BJ (cell line): Measurements from ENCODE around the gene ACRBP. TPM values are rescaled to one million over a fixed set of nuclear protein-coding genes. Genes with fewer than 3 reads are reported as not detected.

Experiments
- CTCF ChIA-PET: fragments of 350-600 bp; formaldehyde crosslinking; extraction: SDS; loops from one replicate; lab custom pipeline; 2021; ENCODE audit warnings: antibody characterized with exemption, inconsistent platforms; lab: Yijun Ruan, JAX
- POLR2A ChIA-PET: fragments of 300-600 bp; sonication (Branson Sonifier 250); formaldehyde crosslinking; extraction: SDS; loops from one replicate; lab custom pipeline; 2021; ENCODE audit warnings: antibody characterized with exemption; lab: Charles Lee
- DNase-seq: peaks from one replicate; pipeline ENCODE4 v3.0.0-alpha.2; 2011; ENCODE audit warnings: low read depth
- H3K27me3 ChIP-seq: 2 replicates; pipeline ENCODE4 v1.6.0; 2011; ENCODE audit warnings: low read length; ENCODE audit not compliant: control insufficient read depth, insufficient read depth
- H3K36me3 ChIP-seq: 2 replicates; pipeline ENCODE4 v1.5.1; 2011; ENCODE audit warnings: low read length; ENCODE audit not compliant: control insufficient read depth, insufficient read depth
- H3K4me3 ChIP-seq: 2 replicates; pipeline ENCODE4 v1.5.1; 2011; ENCODE audit warnings: low read depth, mild to moderate bottlenecking, control low read depth, low read length
- CTCF ChIP-seq: IDR thresholded peaks from 2 replicates; pipeline ENCODE4 v1.5.1; 2011; ENCODE audit warnings: low read depth, mild to moderate bottlenecking, control low read depth, inconsistent platforms, low read length, moderate library complexity; ENCODE audit not compliant: insufficient read depth
- polyA plus RNA-seq: library from polyadenylated mRNA; depleted of rRNA; stranded (reverse); fragments of >200 nt; gene quantifications from 2 replicates; pipeline ENCODE4 v1.2.3, GENCODE V29; 2011

Gene ACRBP
- polyA plus RNA-seq, 1 experiment: 0.40 TPM

- POLR2A ChIA-PET: no interaction called here
- no peak for TF ChIP-seq CTCF
These were observed 3.6 kb upstream of the ACRBP start for GRCh38 chr12:6650832-6651231.

GRCh38 chr12:6646276-6647082, 753 bp downstream of the ACRBP start:
- CTCF ChIA-PET: interaction anchor here (1.3 to 2.4 kb wide), 2 partner anchors 25 to 40 kb away, joined by 3 to 4 read pairs; no protein-coding TSS in a partner anchor
- Histone ChIP-seq H3K27me3 (no peaks in the 10 kb centered on the region), H3K36me3 (peaks cover 11% of the 10 kb centered on the region), H3K4me3 (no peak overlapping the region)
- no peak for DNase-seq
- no peak for TF ChIP-seq CTCF
- POLR2A ChIA-PET: no interaction called here

More at GRCh38 chr12:6650832-6651231, 3.6 kb upstream of the ACRBP start:
- no peak for DNase-seq
- H3K27me3 ChIP-seq: no peaks in the 10 kb centered on the region
- CTCF ChIA-PET: no interaction called here
- H3K36me3 ChIP-seq: peaks cover 30% of the 10 kb centered on the region
- no peak overlapping the region for H3K4me3 ChIP-seq

GRCh38 chr12:6644903-6645302, 2.3 kb downstream of the ACRBP start:
- 0 out of 2 replicates have a peak, but pooled peaks have one; percentile 3 for TF ChIP-seq CTCF
- POLR2A ChIA-PET: no interaction called here
- no peak for DNase-seq
- CTCF ChIA-PET: interaction anchor here (1.1 to 2.4 kb wide), 3 partner anchors 24 to 87 kb away, joined by 3 to 4 read pairs (median 3); partner anchors contain the start of gene NOP2
- peaks cover 3% of the 10 kb centered on the region for H3K27me3 ChIP-seq
- H3K4me3 ChIP-seq: no peak overlapping the region
- peaks cover 5% of the 10 kb centered on the region; the same call in 1 of the 2 replicates for H3K36me3 ChIP-seq

- POLR2A ChIA-PET: interaction anchor here (0.6 kb wide), 1 partner anchor 106 kb away, joined by 9 read pairs; no protein-coding TSS in a partner anchor
- DNase-seq: no peak
- H3K36me3 ChIP-seq: peaks cover 5% of the 10 kb centered on the region; the same call in 1 of the 2 replicates
- no peak overlapping the region for H3K4me3 ChIP-seq
- CTCF ChIA-PET: interaction anchor here (0.7 to 2.4 kb wide), 5 partner anchors 13 to 86 kb away, joined by 3 to 4 read pairs (median 3); partner anchors contain the start of gene NOP2
- no peak for TF ChIP-seq CTCF
- H3K27me3 ChIP-seq: peaks cover 3% of the 10 kb centered on the region
These were observed 3.0 kb downstream of the ACRBP start for GRCh38 chr12:6644257-6644596.

GRCh38 chr12:6643569-6644256, 3.5 kb downstream of the ACRBP start:
- CTCF ChIA-PET: interaction anchor here (0.7 to 1.1 kb wide), 3 partner anchors 14 to 86 kb away, joined by 3 read pairs; no protein-coding TSS in a partner anchor
- POLR2A ChIA-PET: interaction anchor here (0.6 kb wide), 1 partner anchor 106 kb away, joined by 9 read pairs; no protein-coding TSS in a partner anchor

More at GRCh38 chr12:6643569-6644256, 3.5 kb downstream of the ACRBP start:
- peaks cover 5% of the 10 kb centered on the region; the same call in 1 of the 2 replicates for H3K36me3 ChIP-seq
- peaks cover 3% of the 10 kb centered on the region for H3K27me3 ChIP-seq
- DNase-seq: no peak
- no peak for TF ChIP-seq CTCF
- H3K4me3 ChIP-seq: no peak overlapping the region
